SK-N-SH treated with all-trans-retinoic acid at 6 μM for 48 hours (cell line): ENCODE measurements around the gene GREB1L.
A peak's percentile ranks its signal among the peaks of the same experiment; 100 is the strongest.

ENCODE experiments used
- ATAC-seq: fragments of 200-7000 bp; cut with Tn5 transposase; 3 replicates; pipeline ENCODE4 v1.9.1; 2020; ENCODE audit warnings: mild to moderate bottlenecking, moderate library complexity
- ARNTL ChIP-seq: fragments of 450-650 bp; formaldehyde crosslinking; IDR thresholded peaks from 2 replicates; pipeline ENCODE4 v1.5.0; 2020; ENCODE audit warnings: low read depth, mild to moderate bottlenecking, moderate library complexity, borderline replicate concordance
- CREB5 ChIP-seq: fragments of 250-450 bp; sonication (Bioruptor Pico); IDR thresholded peaks from 2 replicates; pipeline ENCODE4 v1.5.1; 2020; ENCODE audit warnings: low read depth, mild to moderate bottlenecking, moderate library complexity
- ESRRG ChIP-seq: fragments of 250-450 bp; sonication (Bioruptor Pico); IDR thresholded peaks from 2 replicates; pipeline ENCODE4 v1.6.1; 2021; ENCODE audit warnings: mild to moderate bottlenecking
- GLIS3 ChIP-seq: fragments of 250-450 bp; sonication (Bioruptor Pico); IDR thresholded peaks from 2 replicates; pipeline ENCODE4 v1.5.0; 2020; ENCODE audit warnings: mild to moderate bottlenecking, moderate library complexity
- ISL1 ChIP-seq: fragments of 250-450 bp; sonication (Bioruptor Pico); IDR thresholded peaks from 2 replicates; pipeline ENCODE4 v2.1.2; 2022; ENCODE audit warnings: mild to moderate bottlenecking, moderate library complexity
- OSR1 ChIP-seq: fragments of 250-450 bp; sonication (Bioruptor Pico); IDR thresholded peaks from 2 replicates; pipeline ENCODE4 v1.8.0; 2022; ENCODE audit warnings: moderate library complexity, mild to moderate bottlenecking, inconsistent platforms
- PATZ1 ChIP-seq: fragments of 250-450 bp; sonication (Bioruptor Pico); IDR thresholded peaks from 2 replicates; pipeline ENCODE4 v1.8.0; 2020; ENCODE audit warnings: mild to moderate bottlenecking, moderate library complexity, borderline replicate concordance
- PPARA ChIP-seq: fragments of 250-450 bp; sonication (Bioruptor Pico); IDR thresholded peaks from 2 replicates; pipeline ENCODE4 v1.5.0; 2020; ENCODE audit warnings: mild to moderate bottlenecking, borderline replicate concordance
- RARB ChIP-seq: fragments of 250-450 bp; sonication (Bioruptor Pico); IDR thresholded peaks from 2 replicates; pipeline ENCODE4 v1.8.0; 2021; ENCODE audit warnings: mild to moderate bottlenecking, moderate library complexity
- SNAI2 ChIP-seq: fragments of 250-450 bp; sonication (Bioruptor Pico); IDR thresholded peaks from 2 replicates; pipeline ENCODE4 v1.5.0; 2020; ENCODE audit warnings: mild to moderate bottlenecking, moderate library complexity
- TCF4 ChIP-seq: fragments of 250-450 bp; sonication (Bioruptor Pico); IDR thresholded peaks from 2 replicates; pipeline ENCODE4 v1.8.0; 2021; ENCODE audit warnings: mild to moderate bottlenecking, moderate library complexity, borderline replicate concordance
- TOX ChIP-seq: fragments of 250-450 bp; sonication (Bioruptor Pico); IDR thresholded peaks from 2 replicates; pipeline ENCODE4 v1.8.0; 2021; ENCODE audit warnings: mild to moderate bottlenecking, moderate library complexity, borderline replicate concordance
- TSHZ2 ChIP-seq: fragments of 250-450 bp; sonication (Bioruptor Pico); IDR thresholded peaks from 2 replicates; pipeline ENCODE4 v1.5.0; 2020; ENCODE audit warnings: mild to moderate bottlenecking, moderate library complexity
- ZC3H10 ChIP-seq: fragments of 250-450 bp; sonication (Bioruptor Pico); IDR thresholded peaks from 2 replicates; pipeline ENCODE4 v1.5.1; 2021; ENCODE audit warnings: mild to moderate bottlenecking, moderate library complexity
- ZFP3 ChIP-seq: fragments of 250-450 bp; sonication (Bioruptor Pico); IDR thresholded peaks from 2 replicates; pipeline ENCODE4 v1.5.0; 2020; ENCODE audit warnings: mild to moderate bottlenecking, moderate library complexity
- ZFP30 ChIP-seq: fragments of 450-650 bp; formaldehyde crosslinking; IDR thresholded peaks from 2 replicates; pipeline ENCODE4 v1.5.0; 2022; ENCODE audit warnings: mild to moderate bottlenecking, moderate library complexity
- ZNF565 ChIP-seq: fragments of 450-650 bp; formaldehyde crosslinking; conservative IDR thresholded peaks from 2 replicates; pipeline ENCODE4 v1.5.0; 2020; ENCODE audit warnings: low read depth, mild to moderate bottlenecking, moderate library complexity
- ZNF70 ChIP-seq: fragments of 450-650 bp; formaldehyde crosslinking; IDR thresholded peaks from 2 replicates; pipeline ENCODE4 v1.5.0; 2020; ENCODE audit warnings: mild to moderate bottlenecking, moderate library complexity
- TF ChIP-seq, protein P1 (sequence below): fragments of 250-450 bp; sonication (Bioruptor Pico); IDR thresholded peaks from 2 replicates; pipeline ENCODE4 v1.5.1; 2021; ENCODE audit warnings: mild to moderate bottlenecking, moderate library complexity

Gene GREB1L

DNA sequence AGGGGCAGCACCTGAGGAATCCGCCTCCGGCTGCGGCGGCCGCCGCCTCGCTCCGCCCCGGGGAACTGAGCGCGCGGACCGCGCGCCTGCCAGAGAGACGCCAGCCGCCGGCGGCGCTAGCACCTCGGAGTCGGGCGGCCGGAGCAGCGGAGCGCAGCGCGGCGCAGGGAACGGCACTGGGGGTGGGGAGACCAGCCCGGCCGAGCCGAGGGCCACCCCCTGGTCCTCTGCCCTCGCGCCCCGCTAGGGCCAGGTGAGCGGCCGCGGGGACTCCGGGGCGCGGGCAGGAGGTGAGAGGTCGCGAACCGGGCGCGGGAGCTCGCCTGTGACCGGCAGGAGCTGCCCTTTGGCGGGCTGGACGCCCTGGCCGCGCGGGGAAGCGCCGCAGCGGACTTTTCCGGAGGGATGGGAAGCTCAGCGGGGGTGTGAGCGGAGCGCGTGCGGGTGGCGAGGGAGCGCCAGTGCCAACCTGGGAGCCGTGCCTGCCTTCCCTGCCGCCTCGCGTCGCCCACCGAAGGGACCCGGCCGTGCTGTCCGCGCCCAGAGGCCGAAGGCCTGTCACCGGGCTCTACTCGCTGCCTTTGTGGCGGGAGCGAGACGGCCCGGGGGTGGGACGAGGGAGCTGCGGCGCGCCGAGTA lies at the start of gene GREB1L:
TSS of gene GREB1L (plus strand) at position 92 of the 639 bp plus-strand sequence. CDS start 141,287 bp downstream, outside the sequence.
- no peak for TF ChIP-seq TOX (CRISPR knock-in tag)
- no peak for TF ChIP-seq TSHZ2 (CRISPR knock-in tag)
- TF ChIP-seq CREB5 (CRISPR knock-in tag) = no peak
- TF ChIP-seq OSR1 (CRISPR knock-in tag) = no peak
- ATAC-seq = peak; percentile 93

- ATAC-seq = no peak
- TF ChIP-seq ZFP30 (no peak), ZNF565 (CRISPR knock-in tag) (no peak), PPARA (no peak), SNAI2 (CRISPR knock-in tag) (no peak), GLIS3 (CRISPR knock-in tag) (no peak), ISL1 (CRISPR knock-in tag) (no peak), TCF4 (CRISPR knock-in tag) (no peak), RARB (CRISPR knock-in tag) (no peak), ZFP3 (CRISPR knock-in tag) (no peak), ARNTL (CRISPR knock-in tag) (no peak), ESRRG (CRISPR knock-in tag) (no peak), TSHZ2 (CRISPR knock-in tag) (no peak), ZC3H10 (no peak), TOX (CRISPR knock-in tag) (no peak), ZNF70 (CRISPR knock-in tag) (no peak)
- TF ChIP-seq, protein P1, sequence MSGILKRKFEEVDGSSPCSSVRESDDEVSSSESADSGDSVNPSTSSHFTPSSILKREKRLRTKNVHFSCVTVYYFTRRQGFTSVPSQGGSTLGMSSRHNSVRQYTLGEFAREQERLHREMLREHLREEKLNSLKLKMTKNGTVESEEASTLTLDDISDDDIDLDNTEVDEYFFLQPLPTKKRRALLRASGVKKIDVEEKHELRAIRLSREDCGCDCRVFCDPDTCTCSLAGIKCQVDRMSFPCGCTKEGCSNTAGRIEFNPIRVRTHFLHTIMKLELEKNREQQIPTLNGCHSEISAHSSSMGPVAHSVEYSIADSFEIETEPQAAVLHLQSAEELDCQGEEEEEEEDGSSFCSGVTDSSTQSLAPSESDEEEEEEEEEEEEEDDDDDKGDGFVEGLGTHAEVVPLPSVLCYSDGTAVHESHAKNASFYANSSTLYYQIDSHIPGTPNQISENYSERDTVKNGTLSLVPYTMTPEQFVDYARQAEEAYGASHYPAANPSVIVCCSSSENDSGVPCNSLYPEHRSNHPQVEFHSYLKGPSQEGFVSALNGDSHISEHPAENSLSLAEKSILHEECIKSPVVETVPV (CRISPR knock-in tag) = no peak
Measured at GRCh38 chr18:21192308-21192624, 49.8 kb upstream of the GREB1L start.

GRCh38 chr18:21194871-21195771 lies 46.9 kb upstream of the GREB1L start:
- ATAC-seq = peak; percentile 44; the same call in 2 of the 3 replicates
- TF ChIP-seq PATZ1 (CRISPR knock-in tag) (no peak), OSR1 (CRISPR knock-in tag) (no peak), ZNF70 (CRISPR knock-in tag) (no peak)
